ENCODE measurements around the gene PRRT3. TPM values are rescaled to one million over a fixed set of nuclear protein-coding genes. Genes with fewer than 3 reads are reported as not detected.

Gene PRRT3
- total RNA-seq: 1 to 10 TPM in 2 of 3 donors, under 1 TPM in 1; 0.64 to 2.8 (median 2.0) TPM

- Histone ChIP-seq H3K36me3 (no peaks in the 10 kb centered on the region), H3K4me1 (peaks cover 0 to 6% of the 10 kb centered on the region in 2 donors), H3K27me3 (no peaks in the 10 kb centered on the region), H3K9me3 (no peaks in the 10 kb centered on the region), H3K4me3 (peak within 1 kb of the TSS; percentile 47 to 72 (median 62)), H3K27ac (no peak within 1 kb of the TSS)
- no peak for DNase-seq (ENCODE audit: low spot score in 2 of 2)
- intact Hi-C loops (cut with DNase I; ENCODE audit: low total_unique reads): no loop called here
- no peak for TF ChIP-seq POLR2A (IDR thresholded peaks at IDR 0.05)
- no peak for TF ChIP-seq POLR2AphosphoS5 (IDR thresholded peaks at IDR 0.05)
- TF ChIP-seq CTCF (IDR thresholded peaks at IDR 0.05): no peak
These were observed at the start of gene PRRT3 for GRCh38 chr3:9951962-9952805. Gene PRRT3 (minus strand): TSS chr3:9952408. CDS start chr3:9950115, 2,293 bp downstream.

- no peaks in the 10 kb centered on the region for H3K4me1 ChIP-seq
- no peak overlapping the region for H3K4me3 ChIP-seq
- no peak overlapping the region for H3K27ac ChIP-seq
- H3K36me3 ChIP-seq: no peaks in the 10 kb centered on the region
- H3K27me3 ChIP-seq: no peaks in the 10 kb centered on the region
- DNase-seq (ENCODE audit: low spot score in 2 of 2): no peak
- no peaks in the 10 kb centered on the region for H3K9me3 ChIP-seq
- TF ChIP-seq POLR2AphosphoS5 (IDR thresholded peaks at IDR 0.05) (no peak), POLR2A (IDR thresholded peaks at IDR 0.05) (no peak), CTCF (IDR thresholded peaks at IDR 0.05) (no peak)
- intact Hi-C loops (cut with DNase I; ENCODE audit: low total_unique reads): no loop called here
These were observed 48.5 kb upstream of the PRRT3 start for GRCh38 chr3:10000686-10001085.

- Histone ChIP-seq H3K36me3 (no peaks in the 10 kb centered on the region), H3K9me3 (no peaks in the 10 kb centered on the region), H3K4me1 (no peaks in the 10 kb centered on the region), H3K4me3 (no peak overlapping the region), H3K27me3 (no peaks in the 10 kb centered on the region), H3K27ac (peak overlapping the region; percentile 68 to 69)
- TF ChIP-seq POLR2AphosphoS5 (IDR thresholded peaks at IDR 0.05): no peak
- TF ChIP-seq POLR2A (IDR thresholded peaks at IDR 0.05): no peak
- TF ChIP-seq CTCF (IDR thresholded peaks at IDR 0.05): no peak
- intact Hi-C loops (cut with DNase I; ENCODE audit: low total_unique reads): no loop called here
- peak in 1 of 2 donors; percentile 7 for DNase-seq (ENCODE audit: low spot score in 2 of 2)
These were observed 42.1 kb upstream of the PRRT3 start for GRCh38 chr3:9994086-9994844.

GRCh38 chr3:9986230-9986725, 34.1 kb upstream of the PRRT3 start:
- no peaks in the 10 kb centered on the region for H3K9me3 ChIP-seq
- H3K27ac ChIP-seq: peak overlapping the region; percentile 79 to 88
- peaks cover 0 to 15% of the 10 kb centered on the region in 2 donors for H3K4me1 ChIP-seq
- no peaks in the 10 kb centered on the region for H3K36me3 ChIP-seq
- H3K27me3 ChIP-seq: no peaks in the 10 kb centered on the region
- intact Hi-C loops (cut with DNase I; ENCODE audit: low total_unique reads): no loop called here
- peak overlapping the region; percentile 77 to 89 (median 83) for H3K4me3 ChIP-seq
- no peak for TF ChIP-seq POLR2AphosphoS5 (IDR thresholded peaks at IDR 0.05)
- no peak for TF ChIP-seq POLR2A (IDR thresholded peaks at IDR 0.05)
- no peak for TF ChIP-seq CTCF (IDR thresholded peaks at IDR 0.05)
- no peak for DNase-seq (ENCODE audit: low spot score in 2 of 2)

Measured in breast epithelium (tissue), 4 donors.